GM12891 (cell line): ENCODE results near the gene SMNDC1.
A peak's percentile ranks its signal among the peaks of the same experiment; 100 is the strongest.
"Not testable (repeated sequence)": the region's sequence is repeated elsewhere in the genome, so short reads cannot be mapped to it uniquely, and the experiment has no call there.

ENCODE experiments used
- DNase-seq: peaks from one replicate; pipeline ENCODE4 v3.0.0; 2011; ENCODE audit warnings: low spot score; ENCODE audit not compliant: insufficient read length
- FAIRE-seq: peaks from 2 replicates; lab custom pipeline; 2011; peaks lifted over from hg19 to GRCh38; lab: Jason Lieb, UNC
- PAX5 ChIP-seq: IDR thresholded peaks from 2 replicates; pipeline ENCODE4 v1.6.1; 2011; ENCODE audit warnings: low read length, moderate library complexity, mild to moderate bottlenecking; ENCODE audit not compliant: insufficient read depth, severe bottlenecking
- POLR2A ChIP-seq: IDR thresholded peaks from 2 replicates; pipeline ENCODE4 v1.6.1; 2011; ENCODE audit warnings: low read depth, low read length, control low read depth
- POLR2AphosphoS5 ChIP-seq: IDR thresholded peaks from 2 replicates; pipeline ENCODE4 v1.6.1; 2011; ENCODE audit warnings: low read depth, low read length, control low read depth
- POU2F2 ChIP-seq: IDR thresholded peaks from 2 replicates; pipeline ENCODE4 v1.6.1; 2011; ENCODE audit warnings: low read depth, mild to moderate bottlenecking, control low read depth, low read length, moderate library complexity
- SPI1 ChIP-seq: IDR thresholded peaks from 2 replicates; pipeline ENCODE4 v1.6.1; 2011; ENCODE audit warnings: low read depth, low read length, control low read depth
- TAF1 ChIP-seq: IDR thresholded peaks from 2 replicates; pipeline ENCODE4 v1.6.1; 2011; ENCODE audit warnings: low read depth, low read length, control low read depth

SMNDC1 gene

DNA sequence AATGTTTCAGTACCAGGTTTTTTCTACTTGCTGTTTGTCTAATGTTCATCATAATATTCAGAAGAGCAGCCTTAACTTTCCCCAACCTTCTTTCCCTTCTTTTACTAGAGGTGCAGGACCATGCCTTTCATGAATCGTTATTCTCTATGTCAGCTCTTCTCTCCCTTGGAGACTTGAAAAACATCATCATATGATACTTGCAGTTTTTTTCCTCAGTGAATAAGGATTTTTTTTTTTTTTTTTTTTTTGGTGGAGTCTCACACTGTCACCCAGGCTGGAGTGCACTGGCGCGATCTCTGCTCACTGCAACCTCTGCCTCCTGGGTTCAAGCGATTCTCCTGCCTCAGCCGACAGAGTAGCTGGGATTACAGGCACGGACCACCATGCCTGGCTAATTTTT, 30.1 kb downstream of the SMNDC1 start:
- FAIRE-seq (no peak), DNase-seq (no peak)
- TF ChIP-seq SPI1, result no peak
- TF ChIP-seq POU2F2, result no peak
- no peak for TF ChIP-seq PAX5

DNA sequence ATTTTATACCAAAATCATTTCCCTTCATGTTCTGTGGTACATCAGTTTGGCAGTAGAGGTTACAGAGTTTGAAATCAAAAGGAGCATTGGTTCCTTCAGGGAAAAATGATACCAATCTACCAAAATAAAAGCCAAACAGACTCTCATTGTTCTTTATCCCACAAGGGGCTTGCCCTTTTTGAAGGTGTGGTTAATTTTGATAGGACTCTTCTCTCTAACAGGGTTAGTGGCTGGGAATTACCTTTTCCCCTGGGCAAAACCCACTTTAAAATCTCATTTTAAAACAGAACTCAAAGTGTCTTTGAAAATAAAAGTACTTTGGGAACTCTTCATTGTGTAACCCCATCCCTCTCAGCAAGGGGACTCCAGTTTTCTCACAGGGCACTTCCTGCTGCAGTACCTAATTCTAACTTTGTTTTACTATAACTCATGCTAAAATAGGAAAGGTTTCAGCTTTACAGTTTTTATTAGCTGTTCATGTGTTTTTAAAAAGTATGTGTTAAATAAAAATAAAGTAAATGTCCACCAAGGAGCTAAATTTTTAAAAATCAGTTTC, 30.6 kb downstream of the SMNDC1 start:
- DNase-seq, result no peak
- TF ChIP-seq SPI1 (no peak), POLR2AphosphoS5 (no peak), TAF1 (no peak), POLR2A (no peak), PAX5 (no peak), POU2F2 (no peak)
- peak; percentile 35 for FAIRE-seq

DNA sequence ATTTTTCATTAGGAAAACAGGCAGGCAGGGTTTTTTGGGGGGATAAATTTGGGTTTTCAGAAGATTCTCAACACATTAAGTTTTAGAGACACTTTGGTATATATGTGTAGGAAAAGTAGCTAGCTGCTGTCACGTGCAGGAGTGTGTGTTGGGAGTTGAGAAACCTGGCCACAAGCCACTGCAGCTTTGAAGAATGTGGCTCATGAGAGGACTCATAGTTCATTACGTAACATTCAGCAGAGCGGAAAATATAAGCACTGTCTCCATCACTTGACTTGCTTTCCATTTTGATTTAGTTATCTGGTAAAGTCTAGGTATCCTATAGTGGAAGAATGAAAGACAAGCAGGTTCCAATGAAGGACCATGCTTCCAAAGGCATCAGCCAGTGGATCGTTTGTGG, 31.2 kb downstream of the SMNDC1 start:
- FAIRE-seq (peak; percentile 41), DNase-seq (no peak)

DNA sequence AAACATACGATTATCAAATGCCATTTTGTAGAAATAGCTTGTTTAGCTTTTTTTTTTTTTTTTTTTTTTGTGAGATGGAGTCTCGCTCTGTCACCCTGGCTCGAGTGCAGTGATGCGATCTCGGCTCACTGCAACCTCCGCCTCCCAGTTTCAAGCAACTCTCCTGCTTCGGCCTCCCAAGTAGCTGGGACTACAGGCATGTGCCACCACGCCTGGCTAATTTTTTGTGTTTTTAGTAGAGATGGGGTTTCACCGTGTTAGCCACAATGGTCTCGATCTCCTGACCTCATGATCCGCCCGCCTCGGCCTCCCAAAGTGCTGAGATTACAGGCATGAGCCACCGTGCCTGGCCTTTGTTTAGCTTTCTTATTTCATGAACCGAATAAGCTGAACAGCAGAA, 31.7 kb downstream of the SMNDC1 start:
- not testable (repeated sequence) for DNase-seq, FAIRE-seq

More for the DNA sequence above, 31.2 kb downstream of the SMNDC1 start:
- TF ChIP-seq SPI1 (no peak), POLR2AphosphoS5 (no peak), PAX5 (peak; percentile 83), TAF1 (no peak), POU2F2 (no peak)

DNA sequence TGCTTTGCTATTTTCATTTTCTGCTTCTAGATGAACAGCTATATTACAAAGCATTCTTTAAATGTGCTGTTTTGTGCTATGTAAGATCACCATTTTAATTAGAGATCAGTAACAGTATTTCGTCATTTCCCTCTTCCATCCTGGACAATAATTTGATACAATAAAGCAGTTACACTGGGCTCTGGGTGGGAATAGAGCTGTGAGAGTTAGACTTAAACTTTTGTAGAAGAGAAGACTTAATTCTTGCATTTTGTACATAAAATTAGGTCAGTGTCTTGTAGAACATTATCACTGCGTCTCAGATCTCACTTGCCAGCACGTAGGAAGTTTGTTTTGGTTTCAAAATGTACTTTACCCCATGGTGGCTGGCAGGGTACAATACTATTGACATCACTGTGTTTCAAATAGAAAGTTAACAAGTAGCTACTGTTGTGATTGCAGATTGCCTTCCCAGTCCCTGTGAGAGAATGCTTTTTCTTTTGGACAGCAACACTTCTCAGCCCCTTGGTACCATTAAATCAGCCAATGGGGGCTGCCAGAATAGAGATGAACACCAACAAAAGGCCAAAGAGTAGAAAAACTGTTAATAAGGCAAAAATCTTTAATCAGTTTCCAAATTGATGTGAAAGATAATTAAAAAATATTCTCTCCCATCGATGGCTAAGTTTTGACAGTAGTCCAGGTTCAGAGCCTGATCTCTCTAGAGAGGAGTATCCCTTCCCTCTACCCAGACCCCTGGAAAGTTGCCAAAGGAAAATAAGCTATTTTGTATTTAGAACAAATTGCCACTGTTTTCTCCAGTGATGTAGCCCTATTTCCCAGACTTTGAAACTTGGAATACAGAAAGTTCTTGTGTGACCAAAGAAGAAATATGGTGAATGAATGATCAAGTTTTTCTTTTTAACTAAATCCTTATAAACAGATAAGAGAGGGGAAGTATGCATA, 35.1 kb downstream of the SMNDC1 start:
- FAIRE-seq, result peak; percentile 78
- no peak for DNase-seq

DNA sequence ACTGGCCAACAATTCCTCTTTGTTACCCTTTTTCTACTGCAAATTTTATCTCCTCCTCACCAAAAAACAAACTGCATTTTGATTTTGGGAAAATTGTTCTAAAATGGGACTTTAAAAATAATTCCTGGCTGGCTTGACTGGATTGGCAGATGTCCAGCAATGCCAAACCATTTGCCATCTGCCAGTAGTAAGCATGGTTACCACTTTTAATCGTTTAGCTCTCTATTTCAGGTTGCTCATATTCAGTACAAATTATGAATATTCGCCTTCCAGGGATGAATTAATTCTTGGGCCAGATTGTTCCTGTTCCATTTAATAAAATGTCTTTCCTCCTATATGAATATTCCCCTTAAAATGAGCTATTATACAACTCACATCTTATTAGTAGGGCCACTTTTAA, 35.7 kb downstream of the SMNDC1 start:
- DNase-seq (no peak), FAIRE-seq (no peak)
- no peak for TF ChIP-seq TAF1
- no peak for TF ChIP-seq POLR2A
- no peak for TF ChIP-seq POU2F2

More for the DNA sequence above, 35.1 kb downstream of the SMNDC1 start:
- TF ChIP-seq PAX5 (no peak), TAF1 (no peak), POU2F2 (no peak), POLR2A (no peak), SPI1 (no peak), POLR2AphosphoS5 (no peak)

DNA sequence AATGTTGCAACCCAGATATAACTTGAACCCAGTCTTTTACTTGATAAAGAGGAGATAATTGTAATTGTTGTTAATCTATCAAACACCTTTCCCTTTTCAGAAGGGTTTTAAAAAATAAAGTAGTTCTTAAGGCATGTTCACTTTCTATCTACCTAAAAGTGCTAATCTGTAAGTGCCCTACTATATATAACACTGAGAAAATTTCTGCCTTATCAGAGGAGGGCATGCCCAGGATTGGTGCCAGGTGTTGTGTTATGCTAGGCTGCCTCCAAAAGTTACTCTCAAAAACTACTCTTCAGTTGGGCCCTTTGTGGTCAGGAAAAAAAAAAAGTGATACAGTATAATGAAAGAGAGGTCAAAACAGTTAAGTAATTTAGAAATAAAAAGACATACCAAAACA, 36.3 kb downstream of the SMNDC1 start:
- no peak for DNase-seq

DNA sequence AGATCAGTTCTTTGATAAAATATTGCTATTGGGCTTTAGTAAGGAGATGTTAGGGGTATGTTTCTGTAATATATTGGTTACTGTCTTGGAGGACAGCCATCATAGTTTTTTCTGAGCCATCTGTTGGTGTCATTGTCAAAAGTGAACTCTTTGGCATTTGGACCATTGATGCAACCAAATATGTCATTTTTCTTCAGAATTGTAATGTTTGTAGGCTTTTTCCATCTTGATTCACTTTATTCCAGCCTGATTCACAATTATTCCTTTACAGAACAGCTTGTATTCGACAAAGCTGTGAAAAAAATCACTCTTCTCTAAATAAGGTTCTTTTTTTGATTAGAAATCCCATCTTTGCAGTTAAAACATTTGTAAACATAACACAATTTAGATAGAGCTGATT, 37.4 kb downstream of the SMNDC1 start:
- DNase-seq (no peak), FAIRE-seq (no peak)
- TF ChIP-seq POLR2AphosphoS5, result no peak
- TF ChIP-seq TAF1, result no peak
- no peak for TF ChIP-seq POLR2A
- TF ChIP-seq POU2F2, result no peak
- TF ChIP-seq SPI1, result no peak
- no peak for TF ChIP-seq PAX5

More for the DNA sequence above, 36.3 kb downstream of the SMNDC1 start:
- no peak for TF ChIP-seq SPI1
- no peak for TF ChIP-seq POU2F2
- no peak for TF ChIP-seq POLR2A
- TF ChIP-seq POLR2AphosphoS5, result no peak
- TF ChIP-seq TAF1, result no peak
- no peak for TF ChIP-seq PAX5
- FAIRE-seq, result no peak

DNA sequence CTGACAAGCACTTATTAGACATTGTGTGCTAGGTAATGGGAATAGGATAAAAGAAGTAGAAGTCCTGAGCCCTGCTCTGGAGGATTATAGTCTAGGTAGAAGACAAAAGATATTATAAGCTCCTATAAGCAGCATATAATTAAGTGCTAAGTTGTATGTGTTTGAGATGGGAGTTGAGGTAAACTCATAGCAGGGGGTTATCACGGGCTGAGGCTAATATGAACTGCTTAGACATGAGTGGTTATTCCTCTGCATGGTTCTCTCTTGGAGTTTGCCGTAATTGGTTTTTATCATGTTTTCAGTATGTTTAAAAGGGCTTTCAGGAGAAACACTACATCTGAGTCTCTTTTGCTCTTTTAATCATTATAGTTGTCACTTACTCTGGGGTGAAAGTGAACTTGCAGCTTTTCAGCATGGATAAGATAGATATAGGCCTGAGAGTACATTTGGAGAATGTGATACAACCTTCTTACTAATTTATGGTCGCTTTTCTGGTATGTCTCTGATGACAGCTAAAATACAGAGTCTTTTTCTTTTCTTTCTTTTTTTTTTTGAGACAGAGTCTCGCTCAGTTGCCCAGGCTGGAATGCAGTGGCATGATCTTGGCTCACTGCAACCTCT, 39.0 kb downstream of the SMNDC1 start:
- FAIRE-seq, result no peak
- no peak for DNase-seq
- TF ChIP-seq POLR2A, result no peak
- no peak for TF ChIP-seq POLR2AphosphoS5
- no peak for TF ChIP-seq TAF1
- no peak for TF ChIP-seq PAX5
- TF ChIP-seq SPI1, result no peak
- TF ChIP-seq POU2F2, result no peak
